ENCODE measurements around the gene ROR1.
A peak's percentile ranks its signal among the peaks of the same experiment; 100 is the strongest.

The ROR1 gene

DNA sequence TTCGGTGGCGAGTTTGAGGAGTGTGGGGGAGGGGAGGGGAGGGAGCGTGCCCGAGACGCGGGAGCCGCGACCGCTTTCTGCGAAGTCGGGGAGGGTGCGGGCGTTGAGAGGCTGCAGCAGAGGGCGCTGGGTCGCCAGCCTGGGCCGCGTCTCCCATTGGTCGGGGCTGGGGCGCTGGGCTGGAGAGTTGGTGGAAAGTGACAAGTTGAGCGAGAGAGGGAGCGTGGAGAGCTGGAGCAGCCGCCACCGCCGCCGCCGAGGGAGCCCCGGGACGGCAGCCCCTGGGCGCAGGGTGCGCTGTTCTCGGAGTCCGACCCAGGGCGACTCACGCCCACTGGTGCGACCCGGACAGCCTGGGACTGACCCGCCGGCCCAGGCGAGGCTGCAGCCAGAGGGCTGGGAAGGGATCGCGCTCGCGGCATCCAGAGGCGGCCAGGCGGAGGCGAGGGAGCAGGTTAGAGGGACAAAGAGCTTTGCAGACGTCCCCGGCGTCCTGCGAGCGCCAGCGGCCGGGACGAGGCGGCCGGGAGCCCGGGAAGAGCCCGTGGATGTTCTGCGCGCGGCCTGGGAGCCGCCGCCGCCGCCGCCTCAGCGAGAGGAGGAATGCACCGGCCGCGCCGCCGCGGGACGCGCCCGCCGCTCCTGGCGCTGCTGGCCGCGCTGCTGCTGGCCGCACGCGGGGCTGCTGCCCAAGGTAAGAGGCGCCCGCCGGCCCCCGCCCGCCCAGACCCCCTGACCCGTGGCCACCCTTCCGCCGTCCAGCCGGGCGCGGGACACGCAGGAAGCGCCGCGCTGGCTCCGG, at the start of gene ROR1:
TSS of gene ROR1 (plus strand) at position 203 of the 802 bp plus-strand sequence.
- Histone ChIP-seq H3K9me3 (ENCODE audit: low read depth, low read length) (no peaks in the 10 kb centered on the region), H3K27ac (no peak within 1 kb of the TSS), H3K4me3 (peak within 1 kb of the TSS; percentile 92), H3K36me3 (ENCODE audit: insufficient read depth, low read length) (no peaks in the 10 kb centered on the region), H3K9ac (ENCODE audit: insufficient read length) (peak within 1 kb of the TSS; percentile 64)
- TF ChIP-seq FOXP2 (optimal IDR thresholded peaks at IDR 0.05; ENCODE audit: control extremely low read depth, extremely low read length, insufficient read depth) = no peak
- peak; percentile 43; the same call in 1 of the 2 replicates for TF ChIP-seq POLR2AphosphoS5 (IDR thresholded peaks at IDR 0.05; ENCODE audit: borderline replicate concordance, low read depth, low read length)
- TF ChIP-seq EZH2 (IDR thresholded peaks at IDR 0.05) = no peak
- no peak for DNase-seq (ENCODE audit: low read depth, low spot score)

DNA sequence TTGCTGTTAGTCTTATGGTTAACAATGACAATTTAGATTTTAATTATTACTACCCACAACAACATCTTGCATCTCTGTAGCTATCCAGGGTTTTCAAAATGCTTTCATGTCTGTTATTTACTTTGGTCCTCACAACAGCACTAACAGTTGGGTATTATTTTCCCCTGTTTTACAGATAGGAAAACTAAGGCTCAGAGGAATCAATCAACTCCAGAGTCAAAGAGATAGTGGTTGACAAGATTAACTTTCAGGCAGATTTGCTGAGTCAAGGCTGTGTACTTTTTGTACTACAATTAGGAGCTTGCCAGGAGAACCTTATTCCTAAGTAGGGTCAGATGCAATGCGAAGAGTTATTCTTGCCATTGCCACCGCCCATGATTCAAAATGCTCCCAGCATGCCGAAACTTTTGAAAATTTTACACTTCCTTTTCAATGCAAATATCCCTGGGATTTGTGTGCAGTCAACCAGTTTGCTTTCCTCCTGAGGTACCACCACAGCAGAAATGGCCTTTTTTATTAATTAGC, 49.4 kb upstream of the ROR1 start:
- H3K27ac ChIP-seq = no peak overlapping the region
- no peak overlapping the region for H3K4me3 ChIP-seq
- H3K9ac ChIP-seq (ENCODE audit: insufficient read length) = no peak overlapping the region
- no peak for DNase-seq (ENCODE audit: low read depth, low spot score)
- TF ChIP-seq EZH2 (IDR thresholded peaks at IDR 0.05) = no peak
- TF ChIP-seq POLR2AphosphoS5 (IDR thresholded peaks at IDR 0.05; ENCODE audit: borderline replicate concordance, low read depth, low read length) = no peak
- TF ChIP-seq FOXP2 (optimal IDR thresholded peaks at IDR 0.05; ENCODE audit: control extremely low read depth, extremely low read length, insufficient read depth) = no peak
- H3K9me3 ChIP-seq (ENCODE audit: low read depth, low read length) = no peaks in the 10 kb centered on the region
- H3K36me3 ChIP-seq (ENCODE audit: insufficient read depth, low read length) = no peaks in the 10 kb centered on the region

DNA sequence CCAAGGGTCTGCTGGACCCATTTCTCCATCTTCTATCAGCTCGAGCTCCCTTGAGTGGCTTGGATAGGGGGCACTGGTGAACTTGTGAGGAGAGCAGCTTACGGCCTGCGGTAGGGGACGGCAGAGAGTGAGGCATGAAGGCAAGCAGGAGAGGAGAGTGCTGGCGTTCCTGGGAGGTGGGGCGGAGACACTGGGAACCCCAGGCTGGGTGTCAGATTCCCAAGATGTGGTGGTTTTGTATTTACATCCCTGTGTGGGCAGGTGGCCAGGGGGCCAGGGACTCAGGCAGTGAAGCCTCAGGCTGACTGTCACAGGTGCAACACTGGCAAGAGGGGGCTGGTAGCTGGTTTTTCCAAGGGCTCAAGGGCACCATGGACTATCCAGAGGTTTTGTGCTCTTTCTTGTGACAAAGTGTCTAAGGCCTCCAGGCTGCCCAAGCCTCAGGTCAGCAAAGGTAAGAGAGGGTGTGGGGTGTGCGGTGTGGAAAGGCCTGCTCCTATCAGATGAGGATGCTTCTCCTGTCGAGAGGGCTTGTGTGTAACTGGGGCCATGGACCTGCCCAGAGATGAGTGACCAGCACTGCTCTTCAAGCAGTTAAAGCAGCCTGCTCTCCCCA, 45.1 kb upstream of the ROR1 start:
- Histone ChIP-seq H3K4me3 (no peak overlapping the region), H3K9ac (ENCODE audit: insufficient read length) (no peak overlapping the region), H3K9me3 (ENCODE audit: low read depth, low read length) (no peaks in the 10 kb centered on the region), H3K36me3 (ENCODE audit: insufficient read depth, low read length) (no peaks in the 10 kb centered on the region), H3K27ac (no peak overlapping the region)
- TF ChIP-seq POLR2AphosphoS5 (IDR thresholded peaks at IDR 0.05; ENCODE audit: borderline replicate concordance, low read depth, low read length) (no peak), EZH2 (IDR thresholded peaks at IDR 0.05) (no peak), FOXP2 (optimal IDR thresholded peaks at IDR 0.05; ENCODE audit: control extremely low read depth, extremely low read length, insufficient read depth) (no peak)
- no peak for DNase-seq (ENCODE audit: low read depth, low spot score)

DNA sequence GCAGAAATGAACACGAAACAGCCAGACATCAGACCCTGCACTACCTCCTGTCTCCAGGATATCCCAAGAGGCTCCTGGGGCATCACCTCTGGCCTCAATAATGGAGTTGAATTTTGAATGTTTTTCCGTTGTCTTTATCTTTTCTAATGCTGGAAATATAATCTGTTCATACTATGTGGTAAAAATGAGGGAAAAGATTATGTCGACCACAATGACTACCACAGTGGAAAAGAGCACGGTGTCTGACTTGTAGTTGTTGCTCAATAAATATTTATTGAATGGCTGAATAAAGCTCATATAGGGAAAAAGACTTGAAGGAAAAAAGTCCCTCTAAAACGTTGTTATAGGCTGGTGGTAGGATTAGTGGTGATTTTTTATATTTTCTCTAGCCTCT, 44.6 kb upstream of the ROR1 start:
- Histone ChIP-seq H3K27ac (no peak overlapping the region), H3K36me3 (ENCODE audit: insufficient read depth, low read length) (no peaks in the 10 kb centered on the region), H3K9ac (ENCODE audit: insufficient read length) (no peak overlapping the region), H3K9me3 (ENCODE audit: low read depth, low read length) (no peaks in the 10 kb centered on the region), H3K4me3 (no peak overlapping the region)
- no peak for DNase-seq (ENCODE audit: low read depth, low spot score)
- TF ChIP-seq EZH2 (IDR thresholded peaks at IDR 0.05) = no peak
- TF ChIP-seq POLR2AphosphoS5 (IDR thresholded peaks at IDR 0.05; ENCODE audit: borderline replicate concordance, low read depth, low read length) = no peak
- TF ChIP-seq FOXP2 (optimal IDR thresholded peaks at IDR 0.05; ENCODE audit: control extremely low read depth, extremely low read length, insufficient read depth) = no peak

DNA sequence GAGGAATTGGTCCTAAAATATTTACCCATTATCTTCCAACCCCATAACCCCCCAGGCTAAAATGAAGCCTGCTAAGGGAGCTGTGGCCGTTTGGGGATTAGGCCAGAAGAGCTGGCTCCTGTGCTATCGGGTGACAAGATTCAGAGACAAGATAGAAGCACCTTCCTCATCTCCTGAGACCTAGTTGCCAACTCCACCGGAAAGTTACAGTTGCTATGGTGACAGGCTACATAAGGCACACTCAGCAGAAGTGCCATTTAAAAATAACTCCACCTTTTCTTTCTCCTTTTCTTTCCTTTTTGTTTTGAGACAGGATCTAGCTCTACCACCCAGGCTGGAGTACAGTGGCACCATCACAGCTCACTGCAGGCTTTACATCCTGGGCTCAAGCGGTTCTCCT, 43.6 kb upstream of the ROR1 start:
- DNase-seq (ENCODE audit: low read depth, low spot score) = no peak
- H3K9ac ChIP-seq (ENCODE audit: insufficient read length) = no peak overlapping the region
- no peaks in the 10 kb centered on the region for H3K9me3 ChIP-seq (ENCODE audit: low read depth, low read length)
- H3K36me3 ChIP-seq (ENCODE audit: insufficient read depth, low read length) = no peaks in the 10 kb centered on the region
- no peak overlapping the region for H3K27ac ChIP-seq
- no peak overlapping the region for H3K4me3 ChIP-seq
- TF ChIP-seq EZH2 (IDR thresholded peaks at IDR 0.05) (no peak), POLR2AphosphoS5 (IDR thresholded peaks at IDR 0.05; ENCODE audit: borderline replicate concordance, low read depth, low read length) (no peak), FOXP2 (optimal IDR thresholded peaks at IDR 0.05; ENCODE audit: control extremely low read depth, extremely low read length, insufficient read depth) (no peak)

DNA sequence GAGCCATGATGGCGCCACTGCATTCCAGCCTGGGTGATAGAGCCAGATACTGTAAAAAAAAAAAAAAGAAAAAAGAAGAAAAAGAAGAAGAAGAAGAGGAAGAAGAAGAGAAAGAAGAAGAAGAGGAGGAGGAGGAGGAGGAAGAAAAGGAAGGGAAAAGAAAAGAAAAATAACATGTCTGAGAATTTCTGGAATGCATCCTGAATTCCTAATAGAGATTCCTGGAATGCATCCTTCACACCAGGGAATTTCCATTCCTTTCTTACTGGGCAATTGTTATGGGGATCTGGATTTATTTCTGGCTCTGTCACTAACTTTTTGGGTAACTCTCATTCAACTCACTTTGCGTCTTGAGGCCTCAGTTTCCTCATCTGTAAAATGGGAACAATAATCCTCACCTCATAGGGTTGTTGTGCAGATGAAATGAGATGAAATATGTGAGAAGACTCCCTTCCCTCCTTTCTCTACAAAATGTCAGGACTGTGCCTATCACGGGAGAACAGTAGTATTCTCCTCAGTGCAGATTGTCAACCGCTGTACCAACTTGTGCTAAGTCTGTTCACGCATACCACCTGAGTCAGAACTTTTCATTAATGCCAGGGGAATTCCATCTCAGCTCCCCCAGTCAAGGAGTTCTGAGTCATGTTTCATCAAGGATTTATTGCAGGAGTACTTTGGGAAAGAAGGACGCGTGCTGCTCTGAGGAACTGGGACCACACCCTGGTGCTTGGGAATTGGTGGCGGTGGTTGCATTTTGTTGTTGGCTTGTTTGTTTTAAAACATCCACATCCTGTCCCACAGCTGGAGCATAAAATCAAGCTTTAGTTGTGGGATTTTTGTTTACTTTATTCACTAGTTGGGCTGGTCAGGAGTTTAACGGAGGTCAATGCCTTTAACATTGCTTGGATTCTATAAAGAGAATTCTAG, 42.4 kb upstream of the ROR1 start:
- Histone ChIP-seq H3K9ac (ENCODE audit: insufficient read length) (no peak overlapping the region), H3K36me3 (ENCODE audit: insufficient read depth, low read length) (no peaks in the 10 kb centered on the region), H3K9me3 (ENCODE audit: low read depth, low read length) (peaks cover 3% of the 10 kb centered on the region; the same call in 1 of the 2 replicates), H3K27ac (no peak overlapping the region), H3K4me3 (no peak overlapping the region)
- TF ChIP-seq POLR2AphosphoS5 (IDR thresholded peaks at IDR 0.05; ENCODE audit: borderline replicate concordance, low read depth, low read length) = no peak
- no peak for TF ChIP-seq EZH2 (IDR thresholded peaks at IDR 0.05)
- TF ChIP-seq FOXP2 (optimal IDR thresholded peaks at IDR 0.05; ENCODE audit: control extremely low read depth, extremely low read length, insufficient read depth) = no peak
- DNase-seq (ENCODE audit: low read depth, low spot score) = no peak

DNA sequence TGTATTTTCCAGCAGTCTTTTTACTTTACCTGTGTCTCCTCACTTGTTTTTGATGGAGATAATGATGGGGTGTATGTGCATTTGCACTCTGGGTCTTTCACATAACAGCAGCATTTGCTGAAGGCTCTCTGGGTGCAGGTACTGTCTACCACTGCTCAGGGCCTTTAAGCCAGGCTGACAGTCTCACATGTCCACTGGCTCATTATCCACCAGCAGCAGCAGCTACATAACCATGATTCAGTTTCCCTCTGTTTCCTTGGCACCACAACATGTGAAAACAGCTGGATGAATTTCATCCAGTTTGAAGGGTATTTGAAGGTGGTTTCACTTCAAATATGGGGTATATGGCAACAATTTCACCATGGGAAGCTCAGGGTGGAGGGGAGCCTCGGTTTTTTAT, 41.2 kb upstream of the ROR1 start:
- DNase-seq (ENCODE audit: low read depth, low spot score) = no peak
- no peak overlapping the region for H3K9ac ChIP-seq (ENCODE audit: insufficient read length)
- H3K4me3 ChIP-seq = no peak overlapping the region
- peaks cover 3% of the 10 kb centered on the region; the same call in 1 of the 2 replicates for H3K9me3 ChIP-seq (ENCODE audit: low read depth, low read length)
- H3K27ac ChIP-seq = no peak overlapping the region
- no peaks in the 10 kb centered on the region for H3K36me3 ChIP-seq (ENCODE audit: insufficient read depth, low read length)
- no peak for TF ChIP-seq POLR2AphosphoS5 (IDR thresholded peaks at IDR 0.05; ENCODE audit: borderline replicate concordance, low read depth, low read length)

DNA sequence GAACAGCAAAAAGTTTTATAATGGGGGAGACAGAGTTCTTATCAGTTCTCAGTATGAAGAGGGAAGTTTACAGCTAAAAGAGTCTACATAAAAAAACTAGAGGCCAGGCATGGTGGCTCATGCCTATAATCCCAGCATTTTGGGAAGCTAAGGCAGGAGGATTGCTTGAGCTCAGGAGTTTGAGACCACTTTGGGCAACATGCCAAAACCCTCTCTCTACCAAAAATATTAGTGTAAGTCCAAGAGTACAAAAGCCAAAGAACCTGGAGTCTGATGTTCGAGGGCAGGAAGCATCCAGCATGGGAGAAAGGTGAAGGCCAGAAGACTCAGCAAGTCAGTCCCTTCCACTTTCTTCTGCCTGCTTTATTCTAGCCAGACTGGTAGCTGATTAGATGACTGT, 35.0 kb upstream of the ROR1 start:
- Histone ChIP-seq H3K27ac (no peak overlapping the region), H3K9me3 (ENCODE audit: low read depth, low read length) (peaks cover 3% of the 10 kb centered on the region; the same call in 1 of the 2 replicates), H3K36me3 (ENCODE audit: insufficient read depth, low read length) (no peaks in the 10 kb centered on the region), H3K4me3 (no peak overlapping the region), H3K9ac (ENCODE audit: insufficient read length) (no peak overlapping the region)
- TF ChIP-seq FOXP2 (optimal IDR thresholded peaks at IDR 0.05; ENCODE audit: control extremely low read depth, extremely low read length, insufficient read depth) (no peak), POLR2AphosphoS5 (IDR thresholded peaks at IDR 0.05; ENCODE audit: borderline replicate concordance, low read depth, low read length) (no peak), EZH2 (IDR thresholded peaks at IDR 0.05) (no peak)
- no peak for DNase-seq (ENCODE audit: low read depth, low spot score)

Data from SK-N-MC (cell line).